Neural cell (in vitro differentiated cells): Measurements from ENCODE around the gene HMGCL. TPM values are rescaled to one million over a fixed set of nuclear protein-coding genes. Genes with fewer than 3 reads are reported as not detected.

Source experiments
- H2AFZ ChIP-seq: fragments of 200-600, 300-800 bp; sonication (generic), shearing (Covaris generic); 2 replicates; pipeline ENCODE4 v1.6.0; 2014; ENCODE audit warnings: low read depth, mild to moderate bottlenecking, antibody characterized with exemption, low read length, moderate library complexity
- H3F3A ChIP-seq: fragments of 200-600 bp; shearing (Covaris generic); 2 replicates; pipeline ENCODE4 v1.6.1; 2016; ENCODE audit warnings: mild to moderate bottlenecking, moderate library complexity, mixed read lengths, antibody characterized with exemption, low read length; ENCODE audit not compliant: insufficient read depth, poor library complexity, severe bottlenecking
- H3K27ac ChIP-seq: fragments of 200-600, 300-800 bp; sonication (generic), shearing (Covaris generic); 2 replicates; pipeline ENCODE4 v1.5.1; 2014; ENCODE audit warnings: mild to moderate bottlenecking, low read length, moderate library complexity
- H3K27me3 ChIP-seq: fragments of 300-800, 200-600 bp; sonication (generic), shearing (Covaris generic); 2 replicates; pipeline ENCODE4 v1.6.0; 2014; ENCODE audit warnings: mild to moderate bottlenecking, low read depth, low read length, moderate library complexity; ENCODE audit not compliant: insufficient read depth
- H3K36me3 ChIP-seq: fragments of 300-800, 200-600 bp; sonication (generic), shearing (Covaris generic); 2 replicates; pipeline ENCODE4 v1.5.1; 2014; ENCODE audit warnings: mild to moderate bottlenecking, antibody characterized with exemption, low read length, moderate library complexity; ENCODE audit not compliant: insufficient read depth
- H3K4me2 ChIP-seq: fragments of 300-800, 200-600 bp; sonication (generic), shearing (Covaris generic); 2 replicates; pipeline ENCODE4 v1.6.0; 2014; ENCODE audit warnings: mild to moderate bottlenecking, low read length
- H3K4me3 ChIP-seq: fragments of 300-800, 200-600 bp; sonication (generic), shearing (Covaris generic); 2 replicates; pipeline ENCODE4 v1.5.1; 2014; ENCODE audit warnings: mild to moderate bottlenecking, low read length, moderate library complexity
- H3K79me2 ChIP-seq: fragments of 200-600 bp; shearing (Covaris generic); replicated peaks from 2 replicates; pipeline ENCODE4 v1.6.0; 2014; ENCODE audit warnings: mild to moderate bottlenecking, low read length, moderate library complexity; ENCODE audit not compliant: insufficient read depth
- H3K9ac ChIP-seq: fragments of 300-800, 200-600 bp; sonication (generic), shearing (Covaris generic); 2 replicates; pipeline ENCODE4 v1.6.1; 2016; ENCODE audit warnings: mild to moderate bottlenecking, low read length, mixed read lengths
- H3K9me2 ChIP-seq: fragments of 200-600 bp; shearing (Covaris generic); 2 replicates; pipeline ENCODE4 v1.6.1; 2016; ENCODE audit warnings: mild to moderate bottlenecking, low read length, mixed read lengths; ENCODE audit not compliant: insufficient read depth
- H3K9me3 ChIP-seq: fragments of 200-600, 300-800 bp; sonication (generic), shearing (Covaris generic); 2 replicates; pipeline ENCODE4 v1.6.1; 2016; ENCODE audit warnings: mild to moderate bottlenecking, mixed run types, low read length, moderate library complexity, mixed read lengths
- H4K20me1 ChIP-seq: fragments of 200-600 bp; shearing (Covaris generic); 2 replicates; pipeline ENCODE4 v1.6.1; 2016; ENCODE audit warnings: mild to moderate bottlenecking, mixed run types; ENCODE audit not compliant: insufficient read depth
- EP300 ChIP-seq: fragments of 450-650 bp; conservative IDR thresholded peaks from 2 replicates; pipeline ENCODE4 v1.6.1; 2014; ENCODE audit warnings: antibody characterized with exemption, mild to moderate bottlenecking, moderate library complexity; ENCODE audit not compliant: poor library complexity, severe bottlenecking
- EZH2 ChIP-seq: fragments of 200-600, 300-800 bp; shearing (Covaris generic), sonication (generic); IDR thresholded peaks from 2 replicates; pipeline ENCODE4 v1.6.1; 2014; ENCODE audit warnings: antibody characterized with exemption, low read length, borderline replicate concordance, mild to moderate bottlenecking; ENCODE audit not compliant: insufficient read depth, poor library complexity, severe bottlenecking
- MXI1 ChIP-seq: fragments of 450-650 bp; conservative IDR thresholded peaks from 2 replicates; pipeline ENCODE4 v1.6.1; 2014; ENCODE audit warnings: antibody characterized with exemption, mild to moderate bottlenecking; ENCODE audit not compliant: poor library complexity, severe bottlenecking
- POLR2AphosphoS5 ChIP-seq: IDR thresholded peaks from 2 replicates; pipeline ENCODE4 v1.6.1; 2012
- RAD21 ChIP-seq: fragments of 450-650 bp; conservative IDR thresholded peaks from 2 replicates; pipeline ENCODE4 v1.6.1; 2014; ENCODE audit warnings: antibody characterized with exemption, mild to moderate bottlenecking, moderate library complexity
- REST ChIP-seq: IDR thresholded peaks from 2 replicates; pipeline ENCODE4 v1.6.1; 2012; ENCODE audit warnings: borderline replicate concordance
- SMC3 ChIP-seq: fragments of 450-650 bp; conservative IDR thresholded peaks from 2 replicates; pipeline ENCODE4 v1.6.1; 2014; ENCODE audit warnings: antibody characterized with exemption, mild to moderate bottlenecking, moderate library complexity; ENCODE audit not compliant: poor library complexity
- TAF1 ChIP-seq: IDR thresholded peaks from 2 replicates; pipeline ENCODE4 v1.6.1; 2012; ENCODE audit warnings: low read depth
- polyA plus RNA-seq: library from polyadenylated mRNA; depleted of rRNA; stranded (reverse); fragments of >200 nt; gene quantifications from 2 replicates; pipeline ENCODE4 v1.2.3, GENCODE V29; 2014
- TF ChIP-seq, protein P1 (sequence below): fragments of 450-650 bp; IDR thresholded peaks from 2 replicates; pipeline ENCODE4 v1.5.1; 2014; ENCODE audit warnings: antibody characterized with exemption, mild to moderate bottlenecking, moderate library complexity; ENCODE audit not compliant: poor library complexity, severe bottlenecking

Gene HMGCL
- polyA plus RNA-seq, 1 donor from 2014 or later: 27.6 TPM

- H3K4me3 ChIP-seq: no peak overlapping the region
- H3K9me2 ChIP-seq: no peaks in the 10 kb centered on the region
- H3K27ac ChIP-seq: no peak overlapping the region
- no peak overlapping the region for H3K4me2 ChIP-seq
- no peak overlapping the region for H3K9ac ChIP-seq
- H3F3A ChIP-seq: no peaks in the 10 kb centered on the region
- TF ChIP-seq POLR2AphosphoS5 (no peak), REST (no peak), EP300 (no peak), TAF1 (no peak), EZH2 (no peak), MXI1 (no peak), RAD21 (no peak), SMC3 (no peak)
- TF ChIP-seq, protein P1, sequence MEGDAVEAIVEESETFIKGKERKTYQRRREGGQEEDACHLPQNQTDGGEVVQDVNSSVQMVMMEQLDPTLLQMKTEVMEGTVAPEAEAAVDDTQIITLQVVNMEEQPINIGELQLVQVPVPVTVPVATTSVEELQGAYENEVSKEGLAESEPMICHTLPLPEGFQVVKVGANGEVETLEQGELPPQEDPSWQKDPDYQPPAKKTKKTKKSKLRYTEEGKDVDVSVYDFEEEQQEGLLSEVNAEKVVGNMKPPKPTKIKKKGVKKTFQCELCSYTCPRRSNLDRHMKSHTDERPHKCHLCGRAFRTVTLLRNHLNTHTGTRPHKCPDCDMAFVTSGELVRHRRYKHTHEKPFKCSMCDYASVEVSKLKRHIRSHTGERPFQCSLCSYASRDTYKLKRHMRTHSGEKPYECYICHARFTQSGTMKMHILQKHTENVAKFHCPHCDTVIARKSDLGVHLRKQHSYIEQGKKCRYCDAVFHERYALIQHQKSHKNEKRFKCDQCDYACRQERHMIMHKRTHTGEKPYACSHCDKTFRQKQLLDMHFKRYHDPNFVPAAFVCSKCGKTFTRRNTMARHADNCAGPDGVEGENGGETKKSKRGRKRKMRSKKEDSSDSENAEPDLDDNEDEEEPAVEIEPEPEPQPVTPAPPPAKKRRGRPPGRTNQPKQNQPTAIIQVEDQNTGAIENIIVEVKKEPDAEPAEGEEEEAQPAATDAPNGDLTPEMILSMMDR: no peak
- H3K27me3 ChIP-seq: no peaks in the 10 kb centered on the region
- H3K79me2 ChIP-seq: peaks cover 17% of the 10 kb centered on the region
- no peaks in the 10 kb centered on the region for H3K36me3 ChIP-seq
- no peaks in the 10 kb centered on the region for H3K9me3 ChIP-seq
- H2AFZ ChIP-seq: no peak overlapping the region
- no peaks in the 10 kb centered on the region for H4K20me1 ChIP-seq
Measured at GRCh38 chr1:23776217-23776616, 49.0 kb downstream of the HMGCL start.

DNA sequence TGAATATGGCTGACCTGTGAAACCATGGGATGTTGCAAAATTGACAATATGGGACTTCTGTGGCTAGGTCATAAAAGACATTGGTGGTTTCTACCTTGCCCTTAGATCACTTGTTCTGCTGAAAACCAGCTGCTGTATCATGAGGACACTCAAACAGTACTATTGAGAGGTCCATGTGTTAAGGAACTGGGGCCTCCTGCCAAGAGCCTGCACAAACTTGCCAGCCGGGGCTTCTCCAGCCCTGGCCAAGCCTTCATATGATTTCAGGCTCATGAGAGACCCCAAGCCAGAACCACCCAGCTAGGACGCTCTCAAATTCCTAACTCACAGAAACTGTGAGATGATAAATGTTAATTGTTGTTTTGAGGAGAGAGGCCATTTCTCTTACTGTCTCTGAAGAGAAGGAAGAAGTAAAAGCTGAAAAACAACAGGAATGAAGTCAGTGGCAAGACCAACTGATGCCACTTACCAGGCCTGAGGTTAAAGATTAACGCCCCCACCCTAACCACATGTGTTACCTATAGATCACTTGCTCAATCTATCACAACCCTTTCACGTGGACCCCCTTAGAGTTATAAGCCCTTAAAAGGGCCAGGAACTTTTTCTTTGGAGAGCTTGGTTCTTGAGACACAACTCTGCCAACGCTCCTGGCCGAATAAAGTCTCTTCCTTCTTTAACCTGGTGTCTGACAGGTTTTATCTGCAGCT lies 50.9 kb downstream of the HMGCL start:
- no peaks in the 10 kb centered on the region for H3F3A ChIP-seq
- no peaks in the 10 kb centered on the region for H3K27me3 ChIP-seq
- H3K4me2 ChIP-seq: no peak overlapping the region
- H3K79me2 ChIP-seq: peaks cover 8% of the 10 kb centered on the region
- no peaks in the 10 kb centered on the region for H3K36me3 ChIP-seq
- no peaks in the 10 kb centered on the region for H3K9me2 ChIP-seq
- no peaks in the 10 kb centered on the region for H3K9me3 ChIP-seq
- H3K4me3 ChIP-seq: no peak overlapping the region
- H3K9ac ChIP-seq: no peak overlapping the region
- H2AFZ ChIP-seq: no peak overlapping the region
- no peak for TF ChIP-seq REST
- no peak for TF ChIP-seq MXI1
- TF ChIP-seq POLR2AphosphoS5: no peak
- TF ChIP-seq EP300: no peak
- TF ChIP-seq EZH2: no peak
- TF ChIP-seq SMC3: no peak
- TF ChIP-seq, protein P1: no peak
- TF ChIP-seq RAD21: no peak
- no peak for TF ChIP-seq TAF1
- H4K20me1 ChIP-seq: no peaks in the 10 kb centered on the region
- no peak overlapping the region for H3K27ac ChIP-seq
